Skeletal muscle tissue (tissue), 4 donors: Measurements from ENCODE around the gene KCNK7. TPM values are rescaled to one million over a fixed set of nuclear protein-coding genes. Genes with fewer than 3 reads are reported as not detected.
"Not testable (repeated sequence)": the region's sequence is repeated elsewhere in the genome, so short reads cannot be mapped to it uniquely, and the experiment has no call there.

ENCODE experiments used
- H3K27ac ChIP-seq: one replicate; pipeline ENCODE4 v1.7.0; 2013; ENCODE audit warnings: mild to moderate bottlenecking, low read depth, low read length, inconsistent platforms
- H3K27me3 ChIP-seq, 3 donors: one replicate each; pipeline ENCODE4 v1.7.0; 2013; ENCODE audit warnings: low read length in 3 of 3; ENCODE audit not compliant: control insufficient read depth in 3 of 3, insufficient read depth in 3 of 3
- H3K36me3 ChIP-seq, 3 donors: one replicate each; pipeline ENCODE4 v1.7.0; 2013; ENCODE audit warnings: low read length in 3 of 3; ENCODE audit not compliant: control insufficient read depth in 3 of 3, insufficient read depth in 3 of 3
- H3K4me1 ChIP-seq, 3 donors: one replicate each; pipeline ENCODE4 v1.7.0; 2013; ENCODE audit warnings: low read length in 3 of 3, mild to moderate bottlenecking in 3 of 3; ENCODE audit not compliant: control insufficient read depth in 3 of 3, insufficient read depth in 3 of 3
- H3K4me3 ChIP-seq, 3 donors: one replicate each; pipeline ENCODE4 v1.7.0; 2013; ENCODE audit warnings: low read length in 3 of 3
- H3K9ac ChIP-seq, 3 donors: one replicate each; pipeline ENCODE4 v1.7.0; 2013; ENCODE audit warnings: low read length in 3 of 3, mild to moderate bottlenecking in 3 of 3, moderate library complexity in 2 of 3, low read depth in 1 of 3
- H3K9me3 ChIP-seq, 3 donors: one replicate each; pipeline ENCODE4 v1.7.0; 2013; ENCODE audit warnings: low read length in 3 of 3; ENCODE audit not compliant: control insufficient read depth in 3 of 3
- total RNA-seq: library from RNA; depleted of rRNA; stranded (reverse); fragments of >200 nt; gene quantifications from one replicate; pipeline ENCODE4 v1.2.3, GENCODE V29; 2014
- donor health status: Osteomylitis.

KCNK7 gene
- total RNA-seq, result not detected

- no peak within 1 kb of the TSS for H3K27ac ChIP-seq
- no peaks in the 10 kb centered on the region for H3K27me3 ChIP-seq
- H3K36me3 ChIP-seq, result peaks cover 28 to 36% (median 29%) of the 10 kb centered on the region in 3 donors
- H3K9ac ChIP-seq, result peak within 1 kb of the TSS in 1 of 3 donors; percentile 40
- no peaks in the 10 kb centered on the region for H3K9me3 ChIP-seq
- peaks cover 23 to 41% (median 39%) of the 10 kb centered on the region in 3 donors for H3K4me1 ChIP-seq
- H3K4me3 ChIP-seq, result no peak within 1 kb of the TSS
These were observed at the start of gene KCNK7 for GRCh38 chr11:65595543-65596281. TSS of gene KCNK7 (minus strand) at chr11:65595800. CDS start at chr11:65595772, 28 bp downstream.

GRCh38 chr11:65644837-65645236 lies 49.2 kb upstream of the KCNK7 start:
- Histone ChIP-seq H3K9me3 (no peaks in the 10 kb centered on the region), H3K27ac (no peak overlapping the region), H3K4me1 (peaks cover 10 to 22% (median 12%) of the 10 kb centered on the region in 3 donors), H3K4me3 (no peak overlapping the region), H3K27me3 (peaks cover 9 to 19% (median 11%) of the 10 kb centered on the region in 3 donors), H3K9ac (no peak overlapping the region), H3K36me3 (peaks cover 5 to 22% (median 19%) of the 10 kb centered on the region in 3 donors)

- H3K9ac ChIP-seq, result no peak overlapping the region
- H3K4me3 ChIP-seq, result no peak overlapping the region
- no peaks in the 10 kb centered on the region for H3K9me3 ChIP-seq
- H3K4me1 ChIP-seq, result peaks cover 15 to 18% (median 16%) of the 10 kb centered on the region in 3 donors
- no peak overlapping the region for H3K27ac ChIP-seq
- peaks cover 9 to 19% (median 11%) of the 10 kb centered on the region in 3 donors for H3K27me3 ChIP-seq
- H3K36me3 ChIP-seq, result peaks cover 0 to 18% (median 17%) of the 10 kb centered on the region in 3 donors
These were observed 48.4 kb upstream of the KCNK7 start for GRCh38 chr11:65643971-65644370.

- peaks cover 4 to 13% (median 6%) of the 10 kb centered on the region in 3 donors for H3K27me3 ChIP-seq
- H3K9ac ChIP-seq, result no peak overlapping the region
- H3K4me3 ChIP-seq, result no peak overlapping the region
- H3K27ac ChIP-seq, result no peak overlapping the region
- H3K9me3 ChIP-seq, result no peaks in the 10 kb centered on the region
- H3K4me1 ChIP-seq, result peaks cover 29 to 32% (median 31%) of the 10 kb centered on the region in 3 donors
- H3K36me3 ChIP-seq, result peaks cover 0 to 18% (median 14%) of the 10 kb centered on the region in 3 donors
These were observed 46.5 kb upstream of the KCNK7 start for GRCh38 chr11:65642014-65642671.

GRCh38 chr11:65641297-65642013 lies 45.9 kb upstream of the KCNK7 start:
- Histone ChIP-seq H3K27me3 (peaks cover 0 to 8% (median 4%) of the 10 kb centered on the region in 3 donors), H3K4me1 (peaks cover 31 to 35% (median 33%) of the 10 kb centered on the region in 3 donors), H3K36me3 (peaks cover 0 to 23% (median 20%) of the 10 kb centered on the region in 3 donors), H3K4me3 (peak overlapping the region in 1 of 3 donors; percentile 24), H3K27ac (peak overlapping the region; percentile 68), H3K9ac (peak overlapping the region in 1 of 3 donors; percentile 8), H3K9me3 (no peaks in the 10 kb centered on the region)

- H3K36me3 ChIP-seq, result peaks cover 6 to 26% (median 24%) of the 10 kb centered on the region in 3 donors
- H3K4me1 ChIP-seq, result peaks cover 31 to 35% (median 33%) of the 10 kb centered on the region in 3 donors
- H3K27ac ChIP-seq, result peak overlapping the region; percentile 68
- H3K9me3 ChIP-seq, result no peaks in the 10 kb centered on the region
- H3K4me3 ChIP-seq, result peak overlapping the region in 1 of 3 donors; percentile 29
- peak overlapping the region in 2 of 3 donors; percentile 38 to 45 for H3K9ac ChIP-seq
- H3K27me3 ChIP-seq, result peaks cover 0 to 1% (median 0%) of the 10 kb centered on the region in 3 donors
These were observed 45.1 kb upstream of the KCNK7 start for GRCh38 chr11:65640483-65641296.

GRCh38 chr11:65639623-65640482 lies 44.3 kb upstream of the KCNK7 start:
- H3K4me1 ChIP-seq, result peaks cover 31 to 34% (median 33%) of the 10 kb centered on the region in 3 donors
- H3K4me3 ChIP-seq, result peak overlapping the region in 1 of 3 donors; percentile 41
- peak overlapping the region in 2 of 3 donors; percentile 38 to 45 for H3K9ac ChIP-seq
- H3K9me3 ChIP-seq, result no peaks in the 10 kb centered on the region
- no peaks in the 10 kb centered on the region for H3K27me3 ChIP-seq
- H3K36me3 ChIP-seq, result peaks cover 15 to 32% (median 28%) of the 10 kb centered on the region in 3 donors
- peak overlapping the region; percentile 68 for H3K27ac ChIP-seq

- Histone ChIP-seq H3K36me3 (peaks cover 21 to 36% (median 33%) of the 10 kb centered on the region in 3 donors), H3K4me1 (peaks cover 31 to 34% (median 33%) of the 10 kb centered on the region in 3 donors)
- H3K4me3 ChIP-seq, H3K27me3 ChIP-seq, H3K9ac ChIP-seq, H3K9me3 ChIP-seq, H3K27ac ChIP-seq: not testable (repeated sequence)
These were observed 43.6 kb upstream of the KCNK7 start for GRCh38 chr11:65639228-65639597.
